KMS-11 (cell line): ENCODE results near the gene FAM236A.
"Not testable (repeated sequence)": the region's sequence is repeated elsewhere in the genome, so short reads cannot be mapped to it uniquely, and the experiment has no call there.

Source experiments
- H2AFZ ChIP-seq: fragments of 200-600 bp; sonication (generic); 2 replicates; pipeline ENCODE4 v1.6.1; 2016; ENCODE audit warnings: antibody characterized with exemption, mixed run types, low read depth
- H3K27ac ChIP-seq: fragments of 200-600 bp; sonication (generic); 2 replicates; pipeline ENCODE4 v1.6.1; 2016; ENCODE audit warnings: mild to moderate bottlenecking, mixed run types
- H3K27me3 ChIP-seq: fragments of 200-600 bp; sonication (generic); 2 replicates; pipeline ENCODE4 v1.6.1; 2017; ENCODE audit warnings: mild to moderate bottlenecking, low read depth, mixed run types, moderate library complexity; ENCODE audit not compliant: insufficient read depth
- H3K36me3 ChIP-seq: fragments of 200-600 bp; sonication (generic); 2 replicates; pipeline ENCODE4 v1.6.1; 2017; ENCODE audit warnings: mild to moderate bottlenecking, mixed run types; ENCODE audit not compliant: insufficient read depth
- H3K4me1 ChIP-seq: fragments of 200-600 bp; sonication (generic); 2 replicates; pipeline ENCODE4 v1.6.1; 2016; ENCODE audit warnings: mild to moderate bottlenecking, low read depth, mixed run types; ENCODE audit not compliant: poor library complexity, severe bottlenecking
- H3K4me2 ChIP-seq: fragments of 200-600 bp; sonication (generic); 2 replicates; pipeline ENCODE4 v1.7.0; 2016; ENCODE audit warnings: mild to moderate bottlenecking, mixed run types
- H3K4me3 ChIP-seq: fragments of 200-600 bp; sonication (generic); IDR thresholded peaks from 2 replicates; pipeline ENCODE4 v1.6.1; 2017; ENCODE audit warnings: low read depth, low read length, mixed read lengths; ENCODE audit not compliant: insufficient read depth
- H3K79me2 ChIP-seq: fragments of 200-600 bp; sonication (generic); 2 replicates; pipeline ENCODE4 v1.6.1; 2016; ENCODE audit warnings: low read depth, mixed run types; ENCODE audit not compliant: insufficient read depth
- H3K9ac ChIP-seq: fragments of 200-600 bp; sonication (generic); 2 replicates; pipeline ENCODE4 v1.6.1; 2016; ENCODE audit warnings: mild to moderate bottlenecking, mixed run types
- H4K20me1 ChIP-seq: fragments of 200-600 bp; sonication (generic); 2 replicates; pipeline ENCODE4 v1.6.1; 2016; ENCODE audit warnings: mild to moderate bottlenecking, mixed run types; ENCODE audit not compliant: insufficient read depth

FAM236A gene

DNA sequence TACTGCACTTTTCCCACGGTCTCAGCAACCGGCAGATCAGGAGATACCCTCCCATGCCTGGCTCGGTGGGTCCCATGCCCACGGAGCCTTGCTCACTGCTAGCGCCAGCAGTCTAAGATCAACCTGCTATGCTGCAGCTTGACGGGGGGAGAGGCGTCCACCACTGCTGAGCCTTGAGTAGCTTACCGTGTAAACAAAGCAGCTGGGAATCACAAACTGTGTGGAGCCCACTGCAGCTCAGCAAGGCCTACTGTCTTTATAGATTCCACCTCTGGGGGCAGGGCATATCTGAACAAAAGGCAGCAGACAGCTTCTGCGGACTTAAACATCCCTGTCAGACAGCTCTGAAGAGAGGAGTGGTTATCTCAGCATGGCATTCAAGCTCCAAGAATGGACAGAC, 22.0 kb downstream of the FAM236A start:
- H3K79me2 ChIP-seq, H3K27ac ChIP-seq, H2AFZ ChIP-seq, H3K36me3 ChIP-seq, H3K27me3 ChIP-seq, H3K4me2 ChIP-seq, H3K4me3 ChIP-seq, H4K20me1 ChIP-seq, H3K9ac ChIP-seq, H3K4me1 ChIP-seq: not testable (repeated sequence)

DNA sequence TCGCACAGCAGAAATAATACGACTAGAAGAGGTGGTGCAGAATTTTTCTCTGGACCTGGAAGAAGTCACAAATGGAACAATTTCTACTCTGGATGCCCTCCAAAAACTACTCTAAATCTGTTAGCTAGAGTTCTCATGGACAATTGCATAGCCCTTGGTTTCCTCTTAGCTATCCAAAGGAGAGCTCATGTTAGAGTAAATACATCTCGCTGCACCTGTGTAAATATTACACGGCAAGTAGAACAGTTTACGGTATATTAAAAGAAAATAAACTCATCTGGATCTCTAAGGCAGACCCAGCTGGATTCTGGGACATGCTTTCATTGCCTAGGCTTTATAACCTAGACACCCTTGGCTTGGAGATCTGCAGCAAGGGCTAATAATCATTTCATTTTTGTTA, 33.9 kb downstream of the FAM236A start:
- not testable (repeated sequence) for H3K4me1 ChIP-seq, H3K4me3 ChIP-seq, H3K4me2 ChIP-seq, H2AFZ ChIP-seq, H3K36me3 ChIP-seq, H3K27me3 ChIP-seq, H3K79me2 ChIP-seq, H4K20me1 ChIP-seq, H3K9ac ChIP-seq, H3K27ac ChIP-seq

- H3K9ac ChIP-seq, H3K4me2 ChIP-seq, H3K27me3 ChIP-seq, H3K4me1 ChIP-seq, H3K27ac ChIP-seq, H4K20me1 ChIP-seq, H3K4me3 ChIP-seq, H2AFZ ChIP-seq, H3K79me2 ChIP-seq, H3K36me3 ChIP-seq: not testable (repeated sequence)
Observed at GRCh38 chrX:72974885-72975284, 36.9 kb downstream of the FAM236A start.

GRCh38 chrX:72980894-72981469, 43.0 kb downstream of the FAM236A start:
- not testable (repeated sequence) for H3K4me1 ChIP-seq, H3K79me2 ChIP-seq, H2AFZ ChIP-seq, H3K36me3 ChIP-seq, H4K20me1 ChIP-seq, H3K4me3 ChIP-seq, H3K27ac ChIP-seq, H3K27me3 ChIP-seq, H3K4me2 ChIP-seq, H3K9ac ChIP-seq
